Measurements from ENCODE around the gene PPP1R12B. TPM values are rescaled to one million over a fixed set of nuclear protein-coding genes. Genes with fewer than 3 reads are reported as not detected.
"Not testable (repeated sequence)": the region's sequence is repeated elsewhere in the genome, so short reads cannot be mapped to it uniquely, and the experiment has no call there.

The PPP1R12B gene
- total RNA-seq, 1 experiment from 2014 or later = 21.2 TPM

DNA sequence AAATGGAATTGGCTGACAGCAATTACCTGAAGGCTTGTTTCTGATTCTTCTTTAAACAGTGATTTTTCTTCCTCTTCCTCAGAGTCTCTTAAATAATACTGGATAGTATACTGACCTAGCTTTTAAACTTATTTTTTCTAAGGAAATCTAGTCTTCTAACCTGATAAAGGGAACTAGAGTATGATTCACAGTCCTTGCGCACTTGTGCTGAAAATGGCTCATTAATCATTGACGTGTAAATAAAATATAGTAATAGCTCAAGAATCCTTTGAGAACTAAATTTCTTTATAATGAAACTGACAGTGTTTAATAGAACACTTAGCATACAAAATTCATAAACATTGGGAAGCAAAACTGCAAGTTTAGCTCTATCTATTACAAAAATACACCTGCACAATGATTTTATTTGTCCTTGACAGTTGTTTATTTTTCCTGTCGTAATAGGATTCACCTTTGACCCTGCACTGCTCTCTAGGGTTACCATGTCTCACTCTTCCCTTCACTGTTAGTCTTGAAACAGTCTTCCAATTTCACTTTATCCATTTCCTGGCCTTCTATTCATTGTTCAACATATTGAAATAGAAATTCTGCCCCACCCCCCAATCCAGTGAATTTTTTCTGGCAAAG, 117.3 kb downstream of the PPP1R12B start:
- H3K36me3 ChIP-seq; DNase-seq; H3K4me1 ChIP-seq; H3K27me3 ChIP-seq; H3K27ac ChIP-seq; H3K4me3 ChIP-seq; H3K9me3 ChIP-seq (replicated peaks): not testable (repeated sequence)

GRCh38 chr1:202466339-202466738, 117.8 kb downstream of the PPP1R12B start:
- H3K27ac ChIP-seq, H3K36me3 ChIP-seq, DNase-seq: not testable (repeated sequence)

DNA sequence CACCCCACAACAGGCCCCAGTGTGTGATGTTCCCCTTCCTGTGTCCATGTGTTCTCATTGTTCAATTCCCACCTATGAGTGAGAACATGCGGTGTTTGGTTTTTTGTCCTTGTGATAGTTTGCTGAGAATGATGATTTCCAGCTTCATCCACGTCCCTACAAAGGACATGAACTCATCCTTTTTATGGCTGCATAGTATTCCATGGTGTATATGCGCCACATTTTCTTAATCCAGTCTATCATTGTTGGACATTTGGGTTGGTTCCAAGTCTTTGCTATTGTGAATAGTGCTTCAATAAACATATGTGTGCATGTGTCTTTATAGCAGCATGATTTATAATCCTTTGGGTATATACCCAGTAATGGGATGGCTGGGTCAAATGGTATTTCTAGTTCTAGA, 118.9 kb downstream of the PPP1R12B start:
- not testable (repeated sequence) for H3K27ac ChIP-seq; DNase-seq; H3K27me3 ChIP-seq; H3K4me1 ChIP-seq; H3K4me3 ChIP-seq; H3K36me3 ChIP-seq; H3K9me3 ChIP-seq (replicated peaks)

More at GRCh38 chr1:202466339-202466738, 117.8 kb downstream of the PPP1R12B start:
- not testable (repeated sequence) for H3K9me3 ChIP-seq (replicated peaks); H3K4me1 ChIP-seq; H3K27me3 ChIP-seq; H3K4me3 ChIP-seq

DNA sequence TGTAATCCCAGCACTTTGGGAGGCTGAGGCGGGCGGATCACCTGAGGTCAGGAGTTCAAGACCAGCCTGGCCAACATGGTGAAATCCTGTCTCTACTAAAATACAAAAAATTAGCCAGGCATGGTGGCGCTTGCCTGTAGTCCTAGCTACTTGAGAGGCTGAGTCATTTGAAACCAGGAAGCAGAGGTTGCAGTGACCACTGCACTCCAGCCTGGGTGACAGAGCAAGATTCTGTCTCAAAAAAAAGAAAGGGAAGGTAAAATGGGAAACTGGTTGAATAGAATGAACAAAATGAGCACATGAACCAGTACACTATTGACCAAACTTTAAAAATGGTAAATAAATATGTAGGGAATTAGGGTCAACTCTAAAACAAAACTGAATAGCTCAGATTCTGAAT, 120.2 kb downstream of the PPP1R12B start:
- not testable (repeated sequence) for H3K27ac ChIP-seq; H3K9me3 ChIP-seq (replicated peaks); H3K4me1 ChIP-seq; H3K27me3 ChIP-seq; H3K4me3 ChIP-seq; DNase-seq; H3K36me3 ChIP-seq

- DNase-seq; H3K27ac ChIP-seq; H3K4me1 ChIP-seq; H3K4me3 ChIP-seq; H3K9me3 ChIP-seq (replicated peaks); H3K36me3 ChIP-seq; H3K27me3 ChIP-seq: not testable (repeated sequence)
These were observed 120.6 kb downstream of the PPP1R12B start for GRCh38 chr1:202469123-202469522.

GRCh38 chr1:202471246-202471645, 122.7 kb downstream of the PPP1R12B start:
- Histone ChIP-seq H3K27ac (no peak overlapping the region), H3K27me3 (no peaks in the 10 kb centered on the region), H3K9me3 (replicated peaks) (no peaks in the 10 kb centered on the region), H3K36me3 (no peaks in the 10 kb centered on the region), H3K4me1 (no peaks in the 10 kb centered on the region), H3K4me3 (no peak overlapping the region)
- DNase-seq = no peak

DNA sequence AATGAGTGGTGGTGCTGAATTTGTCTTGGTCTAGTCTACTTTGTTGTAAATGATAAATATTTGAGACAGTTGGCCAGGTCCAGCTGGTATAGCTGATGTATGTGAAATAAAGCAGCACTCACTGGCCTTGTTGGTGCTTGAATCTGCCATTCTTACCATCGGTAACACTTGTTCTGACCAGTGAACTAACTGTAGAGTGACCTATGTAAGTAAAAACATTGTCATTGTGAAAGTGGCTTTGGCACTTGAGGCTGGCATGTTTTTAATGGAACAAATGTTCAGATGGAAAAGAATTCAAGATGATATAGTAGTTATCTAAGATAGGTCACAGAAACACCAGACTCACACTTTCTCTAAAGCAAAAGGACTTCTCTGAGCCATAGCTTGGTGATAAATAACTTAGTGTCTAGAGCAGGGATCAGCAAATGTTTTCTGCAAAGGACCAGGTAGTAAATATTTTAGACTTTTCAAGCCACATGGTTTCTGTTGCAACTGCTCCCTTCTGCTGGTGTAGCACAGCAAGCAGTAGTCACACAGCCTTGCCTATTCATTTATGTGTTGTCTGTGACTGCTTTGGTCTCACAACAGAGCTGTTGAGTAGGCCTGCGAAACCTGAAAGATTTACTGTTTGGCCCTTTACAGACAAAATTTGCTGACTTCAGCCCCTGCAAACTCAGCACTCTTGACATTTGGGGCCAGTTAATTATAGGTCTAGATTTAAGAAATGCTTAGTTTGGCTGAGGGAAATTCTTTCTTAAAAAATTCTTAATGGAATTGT, 124.0 kb downstream of the PPP1R12B start:
- not testable (repeated sequence) for H3K9me3 ChIP-seq (replicated peaks); H3K4me3 ChIP-seq; H3K27me3 ChIP-seq; H3K36me3 ChIP-seq; H3K27ac ChIP-seq; H3K4me1 ChIP-seq; DNase-seq

- DNase-seq, H3K4me1 ChIP-seq, H3K4me3 ChIP-seq: not testable (repeated sequence)
These were observed 125.0 kb downstream of the PPP1R12B start for GRCh38 chr1:202473266-202474045.

DNA sequence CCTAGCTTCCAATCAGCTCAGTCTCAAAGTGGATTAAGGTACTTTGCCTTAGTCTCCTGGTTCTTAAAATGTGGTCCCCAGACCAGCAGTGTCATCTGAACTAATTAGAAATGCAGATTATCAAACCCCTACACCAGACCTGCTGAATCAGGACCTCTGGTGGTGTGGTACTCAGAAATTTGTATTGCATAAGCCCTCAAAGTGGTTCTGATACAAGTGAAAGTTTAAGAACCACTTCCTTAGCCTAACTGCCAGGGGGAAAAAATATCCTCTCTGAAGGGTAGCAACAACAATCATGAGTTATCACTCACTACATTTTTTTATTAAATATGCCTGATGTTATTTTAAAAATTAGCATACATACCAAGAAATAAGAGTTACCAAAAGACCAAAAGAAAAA, 131.2 kb downstream of the PPP1R12B start:
- not testable (repeated sequence) for H3K27me3 ChIP-seq; H3K4me3 ChIP-seq; H3K36me3 ChIP-seq; DNase-seq; H3K27ac ChIP-seq; H3K4me1 ChIP-seq; H3K9me3 ChIP-seq (replicated peaks)

More at GRCh38 chr1:202473266-202474045, 125.0 kb downstream of the PPP1R12B start:
- H3K36me3 ChIP-seq; H3K9me3 ChIP-seq (replicated peaks); H3K27ac ChIP-seq; H3K27me3 ChIP-seq: not testable (repeated sequence)

- H3K36me3 ChIP-seq; DNase-seq; H3K27me3 ChIP-seq; H3K9me3 ChIP-seq (replicated peaks); H3K27ac ChIP-seq; H3K4me1 ChIP-seq; H3K4me3 ChIP-seq: not testable (repeated sequence)
These were observed 132.1 kb downstream of the PPP1R12B start for GRCh38 chr1:202480640-202481039.

GRCh38 chr1:202483362-202483761, 134.9 kb downstream of the PPP1R12B start:
- H3K27ac ChIP-seq; H3K36me3 ChIP-seq; H3K27me3 ChIP-seq; H3K4me3 ChIP-seq; DNase-seq; H3K9me3 ChIP-seq (replicated peaks); H3K4me1 ChIP-seq: not testable (repeated sequence)

- not testable (repeated sequence) for H3K27ac ChIP-seq; H3K4me1 ChIP-seq; H3K4me3 ChIP-seq; DNase-seq; H3K36me3 ChIP-seq; H3K27me3 ChIP-seq; H3K9me3 ChIP-seq (replicated peaks)
These were observed 135.5 kb downstream of the PPP1R12B start for GRCh38 chr1:202484032-202484431.

DNA sequence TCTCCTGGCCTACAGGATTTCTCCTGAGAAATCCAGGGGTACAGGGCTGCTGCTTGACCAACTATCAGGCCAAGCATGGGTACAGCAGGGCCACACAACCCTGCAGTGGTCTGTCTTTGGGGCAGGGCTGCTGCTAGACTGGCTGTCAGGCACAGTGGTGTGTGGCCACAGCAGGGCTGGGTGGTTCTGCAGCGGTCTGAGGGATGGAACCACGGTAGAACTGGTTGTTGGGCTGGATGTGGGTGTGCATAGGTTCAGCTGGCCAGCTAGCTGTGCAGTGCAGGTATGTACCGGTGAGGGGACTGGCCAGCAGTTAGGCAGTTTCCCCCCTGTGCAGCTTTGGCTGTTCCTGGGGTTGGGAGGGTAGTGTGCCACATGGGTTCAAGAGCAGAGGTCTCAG, 136.3 kb downstream of the PPP1R12B start:
- not testable (repeated sequence) for H3K4me1 ChIP-seq; H3K4me3 ChIP-seq; H3K9me3 ChIP-seq (replicated peaks); DNase-seq; H3K27me3 ChIP-seq; H3K27ac ChIP-seq; H3K36me3 ChIP-seq

GRCh38 chr1:202488178-202488649, 139.7 kb downstream of the PPP1R12B start:
- not testable (repeated sequence) for H3K4me3 ChIP-seq; DNase-seq; H3K27ac ChIP-seq; H3K9me3 ChIP-seq (replicated peaks); H3K27me3 ChIP-seq; H3K4me1 ChIP-seq; H3K36me3 ChIP-seq

GRCh38 chr1:202489101-202489500, 140.6 kb downstream of the PPP1R12B start:
- DNase-seq; H3K27ac ChIP-seq; H3K4me1 ChIP-seq; H3K9me3 ChIP-seq (replicated peaks); H3K27me3 ChIP-seq; H3K36me3 ChIP-seq; H3K4me3 ChIP-seq: not testable (repeated sequence)
